ENCODE measurements around the gene APOC4.
A peak's percentile ranks its signal among the peaks of the same experiment; 100 is the strongest.
"Not testable (repeated sequence)": the region's sequence is repeated elsewhere in the genome, so short reads cannot be mapped to it uniquely, and the experiment has no call there.

The APOC4 gene

DNA sequence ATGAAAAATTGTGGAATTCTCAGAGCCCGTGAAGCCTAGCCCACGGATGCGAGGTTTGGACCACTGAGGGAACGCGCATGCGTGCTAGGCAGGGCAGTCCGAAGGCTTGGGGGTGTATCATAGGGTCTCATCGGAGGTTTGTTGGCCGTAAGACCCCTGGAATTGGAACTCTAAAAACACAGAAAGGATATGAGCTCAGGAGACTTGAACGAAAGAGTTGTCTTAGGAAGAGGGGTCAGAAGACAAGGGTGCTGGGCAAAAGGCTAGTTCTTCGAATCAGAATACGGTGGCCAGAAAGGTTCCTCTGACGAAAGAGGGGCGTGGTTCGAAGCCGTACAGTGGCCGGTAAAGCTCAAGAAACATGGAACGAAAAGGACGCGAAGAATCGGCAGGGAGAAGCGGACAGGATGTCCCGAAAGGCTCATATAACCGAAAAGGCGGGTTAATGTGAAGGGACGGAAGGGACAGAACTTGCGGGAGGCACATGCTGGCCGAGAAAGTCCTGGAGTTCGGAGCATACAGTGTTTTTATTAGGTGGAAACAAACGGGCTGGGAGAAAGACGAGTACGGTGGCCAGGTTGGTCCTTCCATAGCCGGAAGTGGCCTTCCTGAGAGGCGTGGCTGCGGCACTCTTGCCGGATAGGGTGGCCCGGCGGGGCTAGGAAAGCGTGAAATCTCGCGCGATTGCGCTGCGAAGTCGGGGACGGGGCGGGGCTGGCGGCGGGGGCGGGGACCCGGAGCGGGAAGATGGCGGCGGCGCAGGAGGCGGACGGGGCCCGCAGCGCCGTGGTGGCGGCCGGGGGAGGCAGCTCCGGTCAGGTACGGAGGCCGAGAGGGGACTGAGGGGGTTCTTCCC lies 12.8 kb downstream of the APOC4 start, which contains the start of gene CLPTM1:
TSS of gene CLPTM1 (plus strand) at position 732 of the 856 bp plus-strand sequence. CDS start at position 748, 16 bp downstream.
- DNase-seq = peak; percentile 94
- in situ Hi-C loops (cut with MboI; ENCODE audit: low pct_unique_long_range_greater_than_20kb, low sequenced_read_pairs) = no loop called here

DNA sequence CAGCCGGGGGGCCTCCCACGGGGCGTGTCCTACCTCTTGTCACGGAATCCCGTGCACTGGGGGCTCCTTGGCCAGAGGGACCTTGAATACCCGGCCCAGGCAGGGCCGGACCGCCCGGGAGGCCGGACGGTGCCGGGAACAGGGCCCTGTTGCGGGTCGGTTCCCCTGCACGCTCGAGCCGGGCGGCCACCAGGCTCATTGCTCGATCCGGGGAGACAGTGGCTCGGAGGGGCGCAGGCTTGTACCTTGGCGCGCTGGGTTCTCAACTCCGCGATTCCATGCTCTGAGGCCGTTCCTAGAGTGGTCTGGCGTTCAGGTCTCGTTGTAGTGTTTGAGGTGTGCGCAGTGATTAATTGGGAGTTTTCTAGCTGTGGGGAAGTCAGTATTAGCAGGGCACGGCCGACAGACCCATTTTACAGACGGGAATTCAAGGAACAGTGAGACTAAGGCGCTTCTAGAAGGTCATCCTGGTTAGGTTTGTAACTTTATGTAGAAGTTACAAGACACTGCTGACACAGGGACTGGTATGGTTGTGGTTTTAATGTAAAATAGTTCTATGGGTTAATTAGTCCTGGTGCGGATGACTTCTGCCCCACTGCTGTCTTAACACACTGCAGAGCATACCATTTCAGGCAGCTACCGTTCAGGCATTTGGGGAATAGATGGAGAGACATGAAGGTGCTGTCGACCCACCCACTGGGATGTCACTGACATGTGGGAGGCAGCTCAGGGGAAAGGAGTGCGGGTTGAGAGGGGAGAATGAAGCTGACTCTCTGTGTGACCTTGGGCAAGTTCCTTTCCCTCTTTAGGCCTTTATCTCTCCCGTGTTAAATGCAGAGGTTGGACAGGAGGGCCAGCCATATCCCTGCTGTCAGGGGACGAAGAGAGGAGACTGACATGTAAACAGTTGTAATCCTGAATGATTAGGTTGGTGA lies 13.7 kb downstream of the APOC4 start:
- in situ Hi-C loops (cut with MboI; ENCODE audit: low pct_unique_long_range_greater_than_20kb, low sequenced_read_pairs) = no loop called here
- peak; percentile 12 for DNase-seq

DNA sequence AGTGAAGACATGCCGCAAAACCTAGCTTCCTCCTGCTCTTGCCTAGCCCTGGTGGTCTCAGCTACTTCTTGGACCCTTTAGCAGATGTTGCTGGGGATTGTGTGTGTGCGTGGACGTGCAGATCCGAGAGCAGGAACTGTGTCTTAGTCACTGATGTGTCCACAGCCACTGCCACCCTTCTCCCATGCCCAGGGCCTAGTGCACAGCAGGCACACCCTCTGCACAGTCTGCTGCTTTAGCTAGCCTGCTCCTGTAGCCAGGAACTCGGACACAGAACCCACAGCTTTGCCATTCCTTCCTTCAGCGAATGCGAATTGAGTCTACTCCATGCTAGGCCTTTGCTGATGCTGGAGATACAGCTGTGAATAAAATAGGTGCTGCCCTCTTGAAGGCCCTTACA lies 15.5 kb downstream of the APOC4 start:
- in situ Hi-C loops (cut with MboI; ENCODE audit: low pct_unique_long_range_greater_than_20kb, low sequenced_read_pairs) = no loop called here
- no peak for DNase-seq

DNA sequence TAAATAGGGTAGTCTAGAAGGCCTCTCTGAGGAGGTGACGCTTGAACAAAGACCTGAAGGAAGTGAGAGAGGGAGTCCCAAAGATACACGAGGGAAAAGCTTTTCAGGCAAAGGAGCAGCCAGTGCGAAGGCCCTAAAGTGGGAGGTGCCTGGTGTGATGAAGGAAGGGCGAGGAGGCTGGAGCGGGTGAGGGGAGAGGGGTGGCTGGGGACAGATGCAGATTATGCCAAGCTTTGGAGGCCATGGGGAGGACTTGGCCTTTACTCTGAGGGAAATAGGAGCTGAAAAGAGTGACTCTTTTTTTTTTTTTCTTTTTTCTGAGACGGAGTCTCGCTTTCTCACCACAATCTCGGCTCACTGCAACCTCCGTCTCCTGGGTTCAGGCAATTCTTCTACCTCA lies 16.1 kb downstream of the APOC4 start:
- in situ Hi-C loops (cut with MboI; ENCODE audit: low pct_unique_long_range_greater_than_20kb, low sequenced_read_pairs) = no loop called here

DNA sequence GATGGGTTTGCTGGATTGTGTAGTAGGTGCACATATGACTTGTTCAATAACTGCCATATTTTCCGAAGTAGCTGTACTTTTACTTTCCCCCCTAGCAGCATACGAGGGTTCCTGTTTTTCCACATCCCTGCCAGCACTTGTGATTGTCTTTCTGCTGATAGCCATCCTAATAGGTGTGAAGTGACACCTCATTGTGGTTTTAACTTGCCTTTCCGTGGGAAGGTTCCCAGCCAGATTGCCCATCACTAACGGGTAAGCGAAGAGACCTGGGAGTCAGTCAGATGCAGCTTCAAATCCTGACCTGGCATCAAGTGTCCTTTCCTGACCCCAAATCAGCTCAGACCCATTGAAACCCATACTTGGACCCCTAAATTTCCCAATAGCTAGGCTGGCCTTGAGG lies 17.7 kb downstream of the APOC4 start:
- DNase-seq = no peak
- in situ Hi-C loops (cut with MboI; ENCODE audit: low pct_unique_long_range_greater_than_20kb, low sequenced_read_pairs) = no loop called here

More for the DNA sequence above, 16.1 kb downstream of the APOC4 start:
- DNase-seq = no peak

DNA sequence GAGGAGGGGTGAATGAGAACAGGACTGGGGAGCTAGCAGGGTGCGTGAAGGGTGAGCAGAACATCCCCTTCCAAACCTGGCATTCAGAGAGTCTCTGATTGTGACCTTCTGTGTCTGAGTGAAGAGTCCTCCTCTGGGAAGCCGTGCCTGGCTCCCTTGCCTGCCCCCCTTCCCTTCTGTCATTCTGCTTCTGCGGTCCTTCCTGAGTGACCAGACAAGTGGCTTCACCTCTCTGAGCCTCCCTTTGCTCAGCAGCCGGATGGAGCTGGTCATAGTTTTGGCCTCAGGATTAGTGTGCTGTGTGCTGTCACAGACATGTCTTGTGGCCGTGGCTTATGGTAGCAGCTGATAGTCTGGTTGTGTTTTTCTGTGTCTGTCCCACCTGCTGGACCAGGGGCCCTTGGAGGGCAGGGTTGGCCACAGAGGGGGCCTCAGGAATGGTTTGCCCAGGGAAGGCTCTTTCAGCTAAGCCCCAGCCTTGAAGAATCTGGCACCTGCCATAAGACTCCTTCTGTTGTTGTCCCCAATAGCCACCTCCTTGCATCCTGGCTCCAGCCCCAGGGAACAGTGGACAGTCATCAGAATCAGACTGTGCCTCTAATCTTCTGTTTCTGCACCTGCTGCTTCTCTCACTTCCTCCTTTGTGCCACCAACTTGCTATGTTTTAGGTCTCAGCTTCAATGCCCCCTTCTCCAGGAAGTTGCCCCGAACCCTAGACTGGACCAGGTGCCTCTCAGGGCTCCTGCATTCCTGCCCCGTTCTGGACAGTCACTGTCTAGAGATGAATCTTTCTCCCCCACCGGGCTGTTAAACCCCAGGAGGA lies 19.1 kb downstream of the APOC4 start:
- in situ Hi-C loops (cut with MboI; ENCODE audit: low pct_unique_long_range_greater_than_20kb, low sequenced_read_pairs) = no loop called here
- no peak for DNase-seq

DNA sequence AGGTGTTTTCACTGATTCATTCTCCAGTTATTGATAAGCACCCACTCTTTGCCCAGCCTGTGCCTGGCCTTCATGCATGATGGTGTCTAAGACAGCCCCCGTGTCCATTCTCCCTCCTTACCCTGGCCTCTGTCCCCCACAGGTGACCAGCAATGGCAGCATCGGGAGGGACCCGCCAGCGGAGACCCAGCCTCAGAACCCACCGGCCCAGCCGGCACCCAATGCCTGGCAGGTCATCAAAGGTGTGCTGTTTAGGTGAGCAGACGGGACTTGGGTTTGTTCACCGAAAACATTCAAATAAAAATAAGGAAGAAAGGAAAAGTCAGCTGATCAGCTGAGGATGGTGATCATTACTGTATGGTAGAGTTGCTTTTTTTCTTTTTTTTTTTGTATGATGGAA lies 19.8 kb downstream of the APOC4 start:
- in situ Hi-C loops (cut with MboI; ENCODE audit: low pct_unique_long_range_greater_than_20kb, low sequenced_read_pairs) = no loop called here
- DNase-seq = no peak

DNA sequence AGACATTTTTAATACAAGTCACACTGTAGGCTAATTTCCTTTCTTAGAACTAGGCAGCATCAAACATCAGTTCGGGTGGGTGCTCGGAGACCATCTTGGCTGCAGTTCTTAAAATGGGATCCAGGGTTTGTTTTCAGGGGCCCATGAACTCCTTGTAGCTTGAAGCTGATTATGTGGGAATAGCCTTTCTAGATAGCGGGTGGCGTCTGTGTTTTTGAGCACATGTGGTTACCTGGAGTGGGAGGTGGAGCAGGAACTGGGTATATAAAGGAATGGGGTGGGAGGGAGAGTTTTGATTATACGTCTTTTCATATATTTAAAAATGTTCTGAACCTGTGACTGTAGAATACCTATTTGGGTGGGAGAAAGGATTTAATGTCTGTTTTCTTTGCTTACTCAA lies 26.1 kb downstream of the APOC4 start:
- in situ Hi-C loops (cut with MboI; ENCODE audit: low pct_unique_long_range_greater_than_20kb, low sequenced_read_pairs) = no loop called here

DNA sequence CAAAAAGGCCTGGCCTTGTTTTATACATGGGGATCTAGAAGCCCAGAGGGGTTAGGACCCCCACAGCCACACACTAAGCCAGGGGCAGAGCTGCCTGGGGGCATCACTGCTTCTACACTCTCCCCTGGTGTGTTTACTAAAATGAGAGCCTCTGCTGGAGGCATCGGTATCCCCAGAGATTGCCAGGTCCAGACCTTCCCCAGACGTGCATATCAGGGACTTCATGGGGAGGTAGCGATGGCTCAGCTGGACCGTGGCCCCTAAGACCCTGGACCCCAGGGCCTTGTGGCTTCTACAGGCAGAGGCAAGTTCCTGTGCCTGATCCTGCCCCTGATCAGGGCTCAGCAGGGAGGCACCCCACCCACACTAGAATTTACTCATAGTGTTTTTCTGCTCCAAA lies 26.6 kb downstream of the APOC4 start:
- in situ Hi-C loops (cut with MboI; ENCODE audit: low pct_unique_long_range_greater_than_20kb, low sequenced_read_pairs) = no loop called here
- no peak for DNase-seq

More for the DNA sequence above, 26.1 kb downstream of the APOC4 start:
- no peak for DNase-seq

DNA sequence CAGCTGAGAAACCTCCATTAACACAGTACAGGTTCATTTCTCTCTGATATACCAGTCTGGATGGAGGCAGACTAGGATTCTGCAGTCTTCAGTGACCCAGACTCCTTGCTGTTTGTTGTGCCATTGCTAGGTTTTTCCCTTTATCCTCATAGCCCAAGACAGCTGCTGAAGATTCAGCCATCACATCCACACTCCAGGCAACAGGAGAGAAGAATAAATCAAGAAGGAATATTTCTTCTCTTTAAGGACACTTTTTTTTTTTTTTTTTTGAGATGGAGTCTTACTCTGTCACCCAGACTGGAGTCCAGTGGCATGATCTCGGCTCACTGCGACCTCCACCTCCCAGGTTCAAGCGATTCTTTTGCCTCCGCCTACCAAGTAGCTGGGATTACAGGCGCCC lies 27.4 kb downstream of the APOC4 start:
- in situ Hi-C loops (cut with MboI; ENCODE audit: low pct_unique_long_range_greater_than_20kb, low sequenced_read_pairs) = no loop called here
- no peak for DNase-seq

DNA sequence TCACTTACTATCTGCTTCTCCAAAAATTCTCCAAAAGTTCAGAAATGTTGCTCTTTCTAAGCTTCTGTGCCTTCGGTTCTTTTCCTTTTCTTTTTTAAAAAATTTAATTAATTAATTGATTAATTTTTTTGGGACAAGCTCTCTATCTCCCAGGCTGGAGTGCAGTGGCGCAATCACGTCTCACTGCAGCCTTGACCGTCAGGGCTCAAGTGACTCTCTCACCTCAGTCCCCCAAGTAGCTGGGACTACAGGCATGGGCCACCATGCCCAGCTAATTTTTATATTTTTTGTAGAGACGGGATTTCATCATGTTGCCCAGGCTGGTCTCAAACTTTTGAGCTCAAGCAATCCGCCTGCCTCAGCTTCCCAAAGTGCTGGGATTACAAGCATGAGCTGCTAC lies 29.4 kb downstream of the APOC4 start:
- in situ Hi-C loops (cut with MboI; ENCODE audit: low pct_unique_long_range_greater_than_20kb, low sequenced_read_pairs); DNase-seq: not testable (repeated sequence)

DNA sequence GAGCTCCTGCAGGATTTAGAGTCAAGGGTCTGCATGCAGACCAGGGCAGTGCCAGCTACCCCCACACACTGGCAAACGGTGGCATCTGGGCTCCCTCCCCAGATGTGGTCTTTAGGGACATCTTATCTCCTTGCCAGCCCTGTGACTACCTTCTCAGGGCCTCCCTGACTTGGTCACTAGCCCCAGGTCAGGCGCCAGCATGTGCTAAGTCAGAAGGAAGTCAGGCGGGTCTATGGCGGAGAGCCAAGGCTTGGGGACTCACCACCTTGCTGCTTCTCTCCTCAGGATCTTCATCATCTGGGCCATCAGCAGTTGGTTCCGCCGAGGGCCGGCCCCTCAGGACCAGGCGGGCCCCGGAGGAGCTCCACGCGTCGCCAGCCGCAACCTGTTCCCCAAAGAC lies 30.8 kb downstream of the APOC4 start:
- in situ Hi-C loops (cut with MboI; ENCODE audit: low pct_unique_long_range_greater_than_20kb, low sequenced_read_pairs) = no loop called here
- peak; percentile 11 for DNase-seq

DNA sequence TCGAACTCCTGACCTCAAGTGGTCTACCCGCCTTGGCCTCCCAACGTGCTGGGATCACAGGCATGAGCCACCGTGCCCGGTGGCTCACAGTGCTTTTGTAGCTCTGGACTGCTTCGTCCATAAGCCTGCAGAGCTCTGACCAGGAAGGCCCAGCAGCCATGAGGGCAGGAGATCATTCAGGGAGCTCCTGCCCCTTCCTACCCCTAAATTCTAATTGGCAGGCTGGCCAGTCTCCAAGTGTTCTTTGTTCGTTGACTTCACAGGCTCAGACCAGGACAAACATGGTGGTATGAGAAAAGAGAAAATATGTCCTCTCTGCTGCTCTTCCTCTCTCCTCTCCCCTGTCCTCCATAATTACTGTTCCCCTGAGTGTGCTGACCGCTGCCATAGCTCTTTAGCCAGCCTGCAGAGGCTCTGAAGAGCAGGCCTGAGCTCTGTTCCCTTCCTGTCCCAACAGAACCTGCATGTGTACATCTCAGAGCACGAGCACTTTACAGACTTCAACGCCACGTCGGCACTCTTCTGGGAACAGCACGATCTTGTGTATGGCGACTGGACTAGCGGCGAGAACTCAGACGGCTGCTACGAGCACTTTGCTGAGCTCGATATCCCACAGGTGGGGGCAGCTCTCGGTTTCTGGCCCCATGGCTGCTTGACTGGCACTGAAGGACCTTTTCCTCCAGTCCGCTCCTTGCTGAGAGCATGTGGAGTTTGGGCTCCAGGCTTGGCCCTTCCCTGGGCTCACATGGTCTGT lies 32.1 kb downstream of the APOC4 start:
- in situ Hi-C loops (cut with MboI; ENCODE audit: low pct_unique_long_range_greater_than_20kb, low sequenced_read_pairs) = no loop called here
- no peak for DNase-seq

DNA sequence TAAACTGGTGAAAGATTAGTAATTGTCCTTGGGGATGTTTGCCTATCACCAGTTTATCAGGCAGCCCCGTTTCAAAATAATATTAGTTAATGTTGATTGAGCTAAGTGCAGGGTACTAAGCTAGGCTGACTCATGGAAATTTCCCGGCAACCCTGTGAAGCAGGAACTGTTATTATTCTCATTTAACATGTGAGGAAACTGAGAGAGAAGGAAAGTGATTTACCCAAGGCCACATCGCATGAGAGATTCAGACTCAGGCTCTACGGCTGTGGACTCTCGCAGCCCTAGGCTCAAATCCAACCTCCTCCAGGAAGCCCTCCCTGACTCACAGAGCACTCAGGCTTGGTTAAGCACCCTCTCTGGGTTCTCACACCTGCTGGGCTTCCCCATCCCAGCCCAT lies 32.8 kb downstream of the APOC4 start:
- in situ Hi-C loops (cut with MboI; ENCODE audit: low pct_unique_long_range_greater_than_20kb, low sequenced_read_pairs) = no loop called here
- DNase-seq = no peak

DNA sequence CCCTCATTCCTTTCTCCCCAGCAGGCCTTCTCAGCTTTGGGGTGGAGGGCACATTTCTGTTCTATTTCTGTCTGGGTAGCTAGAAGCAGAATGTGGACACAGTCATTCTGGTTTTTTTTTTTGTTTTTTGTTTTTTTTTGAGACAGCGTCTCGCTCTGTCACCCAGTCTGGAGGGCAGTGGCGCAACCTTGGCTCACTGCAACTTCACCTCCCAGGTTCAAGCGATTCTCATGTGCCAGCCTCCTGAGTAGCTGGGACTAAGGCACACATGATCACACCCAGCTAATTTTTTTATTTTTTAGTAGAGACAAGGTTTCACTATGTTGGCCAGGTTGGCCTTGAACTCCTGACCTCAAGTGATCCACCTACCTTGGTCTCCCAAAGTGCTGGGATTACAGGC lies 33.4 kb downstream of the APOC4 start:
- DNase-seq = no peak

DNA sequence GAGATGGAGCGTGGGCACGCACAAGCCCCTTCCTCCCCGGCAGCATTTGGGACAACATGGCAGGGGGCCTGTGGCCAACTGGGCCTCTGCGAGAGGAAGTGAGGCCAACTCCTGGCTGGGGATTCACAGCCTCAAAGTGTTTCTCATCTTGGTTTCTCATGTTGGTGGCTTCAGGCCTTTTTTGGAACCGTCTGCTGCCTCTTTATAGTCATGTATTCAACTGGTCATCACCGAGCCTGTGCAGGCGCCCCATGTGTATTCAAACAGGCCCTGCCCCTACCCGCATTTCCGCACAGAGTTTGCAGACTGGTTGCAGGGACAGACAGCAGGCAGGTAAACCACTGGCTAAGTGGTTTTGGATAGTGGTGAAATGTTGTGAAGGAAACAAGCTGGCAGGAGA lies 42.0 kb downstream of the APOC4 start:
- no peak for DNase-seq
- in situ Hi-C loops (cut with MboI; ENCODE audit: low pct_unique_long_range_greater_than_20kb, low sequenced_read_pairs) = no loop called here

More for the DNA sequence above, 33.4 kb downstream of the APOC4 start:
- in situ Hi-C loops (cut with MboI; ENCODE audit: low pct_unique_long_range_greater_than_20kb, low sequenced_read_pairs) = no loop called here

DNA sequence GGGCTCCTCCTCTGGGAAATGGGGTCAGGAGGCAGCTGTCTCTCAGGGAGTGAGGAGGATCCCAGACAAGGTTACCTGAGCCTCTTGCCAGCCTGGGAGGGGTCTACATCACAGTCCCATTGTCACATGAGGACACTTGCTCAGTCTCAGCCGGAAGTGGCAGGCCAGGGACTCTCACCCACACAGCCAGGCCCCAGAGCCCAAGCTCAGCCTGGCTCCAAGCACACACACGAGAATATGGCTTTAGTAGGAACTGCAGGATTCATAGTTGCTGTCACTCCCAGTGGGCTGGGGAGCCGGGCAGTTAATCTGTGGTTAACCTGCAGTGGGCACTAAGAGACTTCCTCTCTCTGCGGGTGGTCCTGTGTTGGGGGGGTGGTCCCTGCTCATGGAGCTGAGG lies 43.4 kb downstream of the APOC4 start:
- DNase-seq = no peak
- in situ Hi-C loops (cut with MboI; ENCODE audit: low pct_unique_long_range_greater_than_20kb, low sequenced_read_pairs) = no loop called here

DNA sequence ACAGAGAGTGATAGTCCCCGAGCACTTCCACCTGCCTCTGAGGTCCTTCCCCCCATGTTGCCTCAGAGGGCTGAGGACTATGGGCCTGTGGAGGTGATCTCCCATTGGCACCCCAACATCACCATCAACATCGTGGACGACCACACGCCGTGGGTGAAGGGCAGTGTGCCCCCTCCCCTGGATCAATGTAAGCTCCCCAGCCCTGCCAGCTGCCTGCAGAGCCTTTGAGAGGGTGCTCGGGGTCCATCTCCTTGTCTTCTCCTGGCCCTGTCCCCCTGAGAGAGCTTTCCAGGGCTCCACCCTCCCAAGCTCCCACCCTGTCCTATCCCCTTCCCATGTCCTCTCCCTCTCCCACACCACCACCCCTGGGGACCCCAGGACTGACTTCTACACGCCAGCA lies 44.4 kb downstream of the APOC4 start:
- in situ Hi-C loops (cut with MboI; ENCODE audit: low pct_unique_long_range_greater_than_20kb, low sequenced_read_pairs) = no loop called here
- DNase-seq = no peak
